ACC112 (cell line): ENCODE results near the gene PPP4R4.

Source experiments
- H2AFZ ChIP-seq: fragments of 200-600 bp; sonication (generic); one replicate; pipeline ENCODE4 v1.6.0; 2017; ENCODE audit warnings: antibody characterized with exemption, low read length; ENCODE audit not compliant: unreplicated experiment
- H3K27ac ChIP-seq: fragments of 200-600 bp; sonication (generic); 2 replicates; pipeline ENCODE4 v1.5.1; 2014; ENCODE audit warnings: low read depth, mild to moderate bottlenecking, antibody characterized with exemption, low read length, moderate library complexity
- H3K27me3 ChIP-seq: fragments of 200-600 bp; sonication (generic); 2 replicates; pipeline ENCODE4 v1.6.1; 2014; ENCODE audit warnings: mild to moderate bottlenecking, antibody characterized with exemption, low read length, moderate library complexity, mixed read lengths; ENCODE audit not compliant: insufficient read depth
- H3K36me3 ChIP-seq: fragments of 200-600 bp; sonication (generic); 2 replicates; pipeline ENCODE4 v1.6.1; 2016; ENCODE audit warnings: mild to moderate bottlenecking, antibody characterized with exemption, low read length, moderate library complexity, mixed read lengths; ENCODE audit not compliant: insufficient read depth
- H3K4me1 ChIP-seq: fragments of 200-600 bp; sonication (generic); one replicate; pipeline ENCODE4 v1.6.1; 2016; ENCODE audit warnings: low read length, mixed read lengths; ENCODE audit not compliant: insufficient read depth, unreplicated experiment, control insufficient read depth
- H3K4me3 ChIP-seq: fragments of 200-600 bp; sonication (generic); 2 replicates; pipeline ENCODE4 v1.5.1; 2014; ENCODE audit warnings: mild to moderate bottlenecking, low read depth, low read length
- H3K79me2 ChIP-seq: fragments of 200-600 bp; sonication (generic); one replicate; pipeline ENCODE4 v1.6.0; 2016; ENCODE audit warnings: low read length; ENCODE audit not compliant: control insufficient read depth, unreplicated experiment, insufficient read depth

PPP4R4 gene

DNA sequence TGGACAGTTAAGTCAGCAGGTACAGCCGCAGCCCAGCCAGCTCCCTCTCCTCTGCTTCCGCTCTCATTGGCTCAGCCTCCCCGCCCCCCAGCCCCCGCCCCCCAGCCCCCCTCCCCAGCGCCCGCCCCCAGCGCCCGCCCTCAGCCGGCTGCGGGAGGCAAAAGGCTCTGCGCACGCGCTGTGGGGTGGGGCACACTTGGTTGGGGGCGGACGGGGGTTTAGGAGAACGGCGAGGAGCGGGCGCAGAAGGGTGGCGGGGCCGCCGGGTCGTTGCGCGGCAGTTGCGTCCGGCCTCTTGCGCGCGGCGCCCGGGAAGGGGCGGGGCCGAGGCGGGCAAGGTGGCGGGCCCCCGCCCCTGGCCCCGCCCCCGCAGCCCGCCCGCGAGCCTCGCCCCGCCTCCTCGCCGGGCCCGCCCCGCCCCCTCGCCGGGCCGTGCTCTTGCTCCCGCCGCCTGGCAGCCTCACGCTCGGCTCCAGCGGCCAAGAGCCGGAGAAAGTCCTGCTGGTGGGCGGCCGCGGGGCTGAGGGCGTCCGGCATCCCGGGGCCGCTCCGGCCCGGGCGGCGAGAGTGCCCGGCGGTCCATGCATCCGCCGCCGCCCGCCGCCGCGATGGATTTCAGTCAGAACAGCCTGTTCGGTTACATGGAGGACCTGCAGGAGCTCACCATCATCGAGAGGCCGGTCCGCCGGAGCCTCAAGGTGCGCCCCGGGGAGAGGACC, at the start of gene PPP4R4:
TSS of gene PPP4R4 (plus strand) at position 438 of the 719 bp plus-strand sequence. CDS start at position 582, 144 bp downstream.
- Histone ChIP-seq H3K79me2 (no peaks in the 10 kb centered on the region), H3K27me3 (peaks cover 18% of the 10 kb centered on the region; the same call in 1 of the 2 replicates), H3K27ac (no peak within 1 kb of the TSS), H3K4me1 (no peaks in the 10 kb centered on the region), H2AFZ (peak within 1 kb of the TSS; percentile 100), H3K36me3 (no peaks in the 10 kb centered on the region), H3K4me3 (peak within 1 kb of the TSS; percentile 84)

- Histone ChIP-seq H2AFZ (no peak overlapping the region), H3K4me1 (peaks cover 25% of the 10 kb centered on the region), H3K27ac (no peak overlapping the region), H3K36me3 (peaks cover 3% of the 10 kb centered on the region; the same call in 1 of the 2 replicates), H3K27me3 (no peaks in the 10 kb centered on the region), H3K4me3 (no peak overlapping the region), H3K79me2 (peaks cover 4% of the 10 kb centered on the region)
Observed at GRCh38 chr14:94124582-94125377, 49.3 kb upstream of the PPP4R4 start.

DNA sequence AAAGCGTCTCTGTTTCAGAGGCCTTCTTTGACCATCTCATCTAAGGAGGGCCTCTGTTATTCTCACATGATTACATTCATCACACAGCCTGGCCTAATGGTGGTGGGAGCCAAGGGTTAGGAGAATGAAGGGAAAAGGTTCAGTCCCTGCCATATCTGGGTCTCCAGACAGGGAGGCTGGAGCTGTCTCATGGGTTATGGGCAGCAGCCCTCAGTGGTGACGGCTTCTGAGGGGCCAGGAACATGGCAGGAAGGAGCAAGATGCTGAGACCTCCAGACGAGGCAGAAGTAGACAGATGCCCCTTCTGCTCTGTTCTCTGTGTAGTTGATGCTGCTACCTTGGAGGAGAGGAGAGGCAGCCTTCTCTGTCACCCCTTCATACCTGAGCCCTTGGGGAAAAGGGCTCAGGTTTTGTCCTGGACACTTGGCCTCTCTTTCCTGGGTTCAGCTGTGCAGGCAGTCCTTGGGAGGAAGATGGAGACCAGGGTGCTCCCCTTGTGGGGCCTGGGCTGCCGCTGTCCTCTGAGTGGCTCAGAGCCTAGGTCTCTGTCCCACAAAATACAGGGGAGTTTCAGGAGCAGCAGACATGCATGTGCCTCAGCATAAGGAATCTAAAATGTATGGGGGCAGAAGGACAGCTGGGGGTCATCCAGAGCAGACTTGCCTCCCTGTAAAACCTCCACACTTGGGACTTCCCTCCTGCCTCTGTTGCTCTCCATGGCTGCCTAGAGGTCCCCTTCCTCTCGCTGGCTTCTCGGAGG, 48.3 kb upstream of the PPP4R4 start:
- H2AFZ ChIP-seq: no peak overlapping the region
- peaks cover 4% of the 10 kb centered on the region for H3K79me2 ChIP-seq
- H3K4me3 ChIP-seq: no peak overlapping the region
- H3K27me3 ChIP-seq: no peaks in the 10 kb centered on the region
- H3K36me3 ChIP-seq: no peaks in the 10 kb centered on the region
- H3K27ac ChIP-seq: no peak overlapping the region
- peaks cover 20% of the 10 kb centered on the region for H3K4me1 ChIP-seq

GRCh38 chr14:94126419-94126677, 47.8 kb upstream of the PPP4R4 start:
- no peak overlapping the region for H3K27ac ChIP-seq
- no peaks in the 10 kb centered on the region for H3K27me3 ChIP-seq
- peaks cover 15% of the 10 kb centered on the region for H3K4me1 ChIP-seq
- H3K36me3 ChIP-seq: no peaks in the 10 kb centered on the region
- no peak overlapping the region for H2AFZ ChIP-seq
- H3K79me2 ChIP-seq: peaks cover 4% of the 10 kb centered on the region
- H3K4me3 ChIP-seq: no peak overlapping the region

GRCh38 chr14:94126800-94127199, 47.3 kb upstream of the PPP4R4 start:
- peaks cover 4% of the 10 kb centered on the region for H3K79me2 ChIP-seq
- H3K27ac ChIP-seq: no peak overlapping the region
- no peaks in the 10 kb centered on the region for H3K27me3 ChIP-seq

DNA sequence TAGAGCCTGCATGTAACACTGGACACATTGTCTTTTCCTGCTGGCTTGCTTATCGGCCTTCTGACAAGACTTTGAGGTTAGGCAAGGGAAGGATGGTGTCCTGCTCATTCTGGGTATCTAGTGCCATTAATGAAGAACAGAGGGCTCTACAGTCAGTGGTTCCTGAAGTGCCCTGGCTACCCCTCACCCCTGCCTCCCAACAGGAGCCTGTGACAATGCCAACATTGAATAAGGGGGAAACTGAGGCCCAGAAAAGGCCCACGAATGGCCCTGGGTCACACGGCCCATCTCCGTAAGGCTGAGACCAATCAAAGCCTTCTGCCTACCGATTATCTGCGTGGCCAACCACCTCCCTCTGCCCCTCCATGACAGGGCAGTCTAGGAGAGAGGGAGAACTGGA, 46.8 kb upstream of the PPP4R4 start:
- no peak overlapping the region for H2AFZ ChIP-seq
- no peak overlapping the region for H3K4me3 ChIP-seq
- peaks cover 4% of the 10 kb centered on the region for H3K79me2 ChIP-seq
- peaks cover 7% of the 10 kb centered on the region for H3K4me1 ChIP-seq
- H3K36me3 ChIP-seq: no peaks in the 10 kb centered on the region
- H3K27me3 ChIP-seq: no peaks in the 10 kb centered on the region
- no peak overlapping the region for H3K27ac ChIP-seq

More at GRCh38 chr14:94126800-94127199, 47.3 kb upstream of the PPP4R4 start:
- Histone ChIP-seq H3K4me1 (peaks cover 10% of the 10 kb centered on the region), H3K36me3 (no peaks in the 10 kb centered on the region), H3K4me3 (no peak overlapping the region), H2AFZ (no peak overlapping the region)

DNA sequence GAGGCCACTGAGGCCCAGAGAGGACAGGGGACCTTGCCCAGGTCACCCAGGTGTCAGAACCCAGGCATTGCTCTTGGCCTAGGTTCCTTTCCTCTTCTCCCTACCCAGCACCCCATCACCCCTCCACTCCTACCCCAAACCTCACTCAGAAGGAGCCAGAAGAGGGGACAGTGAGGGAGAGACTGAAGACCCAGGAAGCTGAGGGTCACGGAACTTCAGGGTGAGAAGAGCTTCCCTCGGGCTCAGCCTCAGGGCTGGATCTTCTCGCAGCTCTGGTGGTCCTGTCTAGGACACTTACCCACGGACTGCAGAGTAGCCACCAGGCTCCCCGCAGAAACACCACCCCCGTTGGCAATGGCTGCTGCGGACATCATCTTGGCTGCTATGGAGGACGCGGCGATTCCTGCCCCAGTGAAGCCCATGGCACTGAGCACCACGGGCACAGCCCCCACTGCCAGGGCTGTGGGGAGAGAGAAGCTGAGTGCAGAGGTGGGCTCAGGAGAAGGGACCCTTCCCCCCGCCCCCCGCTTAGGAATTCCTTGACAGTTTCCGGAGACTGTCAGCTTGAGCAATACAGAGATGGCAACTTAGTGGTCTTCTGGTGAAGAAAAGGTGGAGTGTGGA, 45.8 kb upstream of the PPP4R4 start:
- no peak overlapping the region for H3K27ac ChIP-seq
- H3K4me1 ChIP-seq: peaks cover 7% of the 10 kb centered on the region
- H3K4me3 ChIP-seq: peak overlapping the region; percentile 88
- H3K27me3 ChIP-seq: no peaks in the 10 kb centered on the region
- no peaks in the 10 kb centered on the region for H3K36me3 ChIP-seq
- peaks cover 4% of the 10 kb centered on the region for H3K79me2 ChIP-seq
- no peak overlapping the region for H2AFZ ChIP-seq

GRCh38 chr14:94129111-94129757, 44.9 kb upstream of the PPP4R4 start, which contains the start of gene IFI27L2:
Gene IFI27L2 (minus strand): TSS chr14:94129604. CDS start chr14:94129564, 40 bp downstream.
- H3K27ac ChIP-seq: peak within 1 kb of the TSS; percentile 39
- H3K4me3 ChIP-seq: peak within 1 kb of the TSS; percentile 88
- H3K4me1 ChIP-seq: peaks cover 7% of the 10 kb centered on the region
- peak within 1 kb of the TSS; percentile 87 for H2AFZ ChIP-seq
- no peaks in the 10 kb centered on the region for H3K36me3 ChIP-seq
- peaks cover 4% of the 10 kb centered on the region for H3K79me2 ChIP-seq
- H3K27me3 ChIP-seq: no peaks in the 10 kb centered on the region

DNA sequence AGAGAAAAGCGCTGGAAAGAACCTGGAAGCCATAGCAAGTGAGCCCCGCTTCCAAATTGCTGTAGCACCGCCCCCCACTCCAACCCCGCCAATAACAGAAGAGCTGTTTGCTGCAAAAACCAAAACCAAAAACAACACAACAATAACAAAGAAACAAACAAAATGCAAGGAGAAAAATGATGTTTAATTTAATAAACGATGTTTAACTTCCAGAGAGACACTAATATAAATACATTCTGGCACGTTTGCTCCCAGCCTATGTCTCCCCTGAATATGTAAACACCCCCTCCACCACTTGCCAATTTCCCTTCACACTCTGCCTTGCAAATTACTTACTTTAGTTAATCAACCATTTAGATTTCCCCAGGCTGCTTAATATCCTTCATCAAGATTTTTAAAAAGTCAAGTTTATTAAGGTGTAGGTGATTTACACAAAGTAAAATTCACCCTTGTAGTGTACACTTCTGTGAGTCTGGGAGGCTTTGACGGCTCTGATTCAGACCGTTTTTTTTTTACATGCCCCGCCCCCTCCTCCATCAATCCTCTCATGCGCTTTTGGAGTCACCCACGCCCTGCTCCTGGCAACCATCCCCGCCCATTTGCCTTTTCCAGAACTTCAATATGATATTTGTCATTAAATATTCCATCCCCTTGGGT, 44.2 kb upstream of the PPP4R4 start:
- H3K4me1 ChIP-seq: peaks cover 7% of the 10 kb centered on the region
- H2AFZ ChIP-seq: peak overlapping the region; percentile 87
- H3K27me3 ChIP-seq: no peaks in the 10 kb centered on the region
- H3K4me3 ChIP-seq: peak overlapping the region; percentile 88
- H3K79me2 ChIP-seq: peaks cover 4% of the 10 kb centered on the region
- no peaks in the 10 kb centered on the region for H3K36me3 ChIP-seq
- H3K27ac ChIP-seq: peak overlapping the region; percentile 39; the same call in 1 of the 2 replicates
